Stimulated activated naive CD8-positive, alpha-beta T cell treated with anti-CD3 and anti-CD28 coated beads, Interleukin-15, amount 100 ng/mL, for 72 hours (primary cell): ENCODE data around the gene LRP6.
"Not testable (repeated sequence)": the region's sequence is repeated elsewhere in the genome, so short reads cannot be mapped to it uniquely, and the experiment has no call there.

Experiments
- ATAC-seq: fragments of 150-1000 bp; cut with Tn5 transposase; 2 replicates; pipeline ENCODE4 v1.10.0; 2021; ENCODE audit warnings: mild to moderate bottlenecking, moderate library complexity
- DNase-seq, 2 donors: peaks; one replicate each; pipeline ENCODE4 v3.0.0; 2021 to 2022
- H3K27ac Mint-ChIP-seq, 2 donors: one replicate each; pipeline ENCODE4 v1.8.0; 2022; ENCODE audit warnings: mild to moderate bottlenecking in 2 of 2, mixed read lengths in 2 of 2, moderate library complexity in 2 of 2
- H3K27me3 Mint-ChIP-seq: one replicate; pipeline ENCODE4 v1.8.0; 2022; ENCODE audit warnings: mixed read lengths
- H3K4me1 Mint-ChIP-seq: one replicate; pipeline ENCODE4 v1.8.0; 2022; ENCODE audit warnings: mild to moderate bottlenecking, mixed read lengths
- H3K4me3 Mint-ChIP-seq, 2 donors: one replicate each; pipeline ENCODE4 v1.8.0; 2022; ENCODE audit warnings: mild to moderate bottlenecking in 2 of 2, mixed read lengths in 2 of 2, moderate library complexity in 1 of 2
- H3K9me3 Mint-ChIP-seq, 2 donors: one replicate each; pipeline ENCODE4 v1.8.0; 2022; ENCODE audit warnings: mixed read lengths in 2 of 2

Gene LRP6

DNA sequence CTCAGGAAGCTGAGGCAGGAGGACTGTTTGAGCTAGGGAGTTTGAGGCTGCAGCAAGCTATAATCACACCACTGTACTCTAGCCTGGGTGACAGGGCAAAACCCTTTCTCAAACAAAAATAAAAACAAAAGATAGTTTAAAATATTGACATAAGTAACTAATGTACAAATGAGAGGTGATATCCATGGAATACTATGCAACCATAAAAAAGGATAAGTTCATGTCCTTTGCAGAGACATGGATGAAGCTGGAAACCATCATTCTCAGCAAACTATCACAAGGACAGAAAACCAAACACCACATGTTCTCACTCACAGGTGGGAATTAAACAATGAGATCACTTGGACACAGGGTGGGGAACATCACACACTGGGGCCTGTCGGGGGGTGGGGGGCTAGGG is 122.3 kb downstream of the LRP6 start:
- H3K27ac Mint-ChIP-seq, ATAC-seq: not testable (repeated sequence)

DNA sequence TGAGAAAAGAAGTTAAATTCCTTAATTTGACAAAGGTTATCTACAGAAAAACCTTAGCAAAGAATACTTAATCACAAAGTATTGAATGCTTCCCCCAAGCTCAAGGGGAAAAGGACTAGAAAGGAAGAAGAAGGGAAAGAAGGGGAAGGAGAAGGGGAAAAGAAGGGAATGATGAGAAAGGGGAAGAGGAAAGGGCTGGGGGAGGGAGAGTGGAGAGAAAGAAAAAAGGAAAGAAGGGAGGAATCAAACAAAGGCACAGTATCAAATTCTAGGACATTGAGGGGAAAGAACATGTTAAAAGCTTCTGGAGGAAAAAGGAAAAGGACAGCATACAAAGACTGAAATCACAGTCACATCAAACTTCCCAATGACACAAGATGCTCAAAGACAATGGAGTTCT is 125.8 kb downstream of the LRP6 start:
- peak overlapping the region in 1 of 2 donors; percentile 4 for H3K27ac Mint-ChIP-seq
- no peaks in the 10 kb centered on the region for H3K4me1 Mint-ChIP-seq
- DNase-seq (no peak), ATAC-seq (no peak)
- no peaks in the 10 kb centered on the region for H3K9me3 Mint-ChIP-seq
- H3K27me3 Mint-ChIP-seq = no peaks in the 10 kb centered on the region
- no peak overlapping the region for H3K4me3 Mint-ChIP-seq

More for the DNA sequence above, 122.3 kb downstream of the LRP6 start:
- not testable (repeated sequence) for H3K4me3 Mint-ChIP-seq, H3K4me1 Mint-ChIP-seq, H3K27me3 Mint-ChIP-seq, H3K9me3 Mint-ChIP-seq, DNase-seq

DNA sequence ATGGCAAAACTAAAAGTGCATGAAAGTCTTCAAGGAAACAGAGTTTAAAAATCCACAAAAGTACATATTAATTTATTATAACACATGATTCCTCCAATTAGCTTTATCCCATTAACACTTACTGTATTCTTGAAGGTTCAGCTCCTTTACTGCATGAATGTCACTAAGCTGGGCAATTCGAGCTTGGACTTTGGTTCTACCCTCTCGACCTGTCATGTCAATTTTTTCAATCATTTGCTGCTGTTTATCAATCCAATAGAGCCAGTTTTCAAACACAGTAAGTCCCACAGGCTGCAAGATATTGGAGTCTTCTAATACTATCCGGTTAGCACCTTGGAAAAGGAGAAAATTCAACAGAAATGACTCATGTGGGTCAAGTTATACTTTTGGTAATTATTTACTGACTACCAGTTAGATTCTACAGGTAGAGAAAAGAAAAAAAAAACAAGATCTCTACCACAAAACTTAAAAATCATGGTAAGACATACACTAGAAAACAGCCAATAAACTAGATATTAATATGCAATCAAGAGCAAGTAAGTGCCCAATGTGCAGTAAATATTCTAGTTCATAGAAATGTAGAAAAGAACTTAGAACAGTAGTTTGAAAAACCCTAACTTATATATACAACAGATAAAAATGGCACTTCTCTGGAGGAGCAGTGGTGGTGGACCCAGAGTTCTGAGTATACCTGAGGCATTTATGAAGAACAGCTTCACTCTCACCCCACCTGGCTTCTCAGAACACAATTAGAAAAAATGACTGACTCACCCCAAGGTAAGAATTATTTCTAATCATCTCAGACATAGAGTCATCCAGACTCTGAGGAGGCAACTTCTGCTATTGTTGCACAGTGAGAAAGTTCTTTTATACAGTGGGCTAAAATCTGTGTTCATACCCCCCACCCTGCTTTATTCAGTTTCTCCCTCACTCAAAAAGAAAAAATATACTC is 128.4 kb downstream of the LRP6 start:
- ATAC-seq (no peak), DNase-seq (no peak)
- Mint-ChIP-seq H3K4me1 (no peaks in the 10 kb centered on the region), H3K27ac (no peak overlapping the region), H3K9me3 (no peaks in the 10 kb centered on the region), H3K27me3 (no peaks in the 10 kb centered on the region), H3K4me3 (no peak overlapping the region)

DNA sequence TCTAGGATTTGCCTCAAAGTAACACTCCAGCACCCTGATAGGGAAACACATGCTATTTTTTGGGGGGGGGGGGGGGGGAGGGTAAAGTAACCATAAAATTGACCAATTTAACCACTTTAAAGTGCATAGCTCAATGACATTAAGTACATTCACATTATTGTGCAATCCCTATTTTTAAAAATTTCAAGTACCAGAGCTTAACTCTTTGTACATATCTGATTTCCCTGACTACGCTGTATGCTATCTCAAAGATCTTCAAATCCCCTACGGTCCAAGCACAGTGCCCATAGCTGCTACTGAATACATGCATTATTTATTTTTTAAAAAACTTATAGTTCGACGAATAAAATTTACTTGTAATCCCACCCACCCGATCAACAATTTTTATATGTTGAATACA is 133.1 kb downstream of the LRP6 start:
- H3K27me3 Mint-ChIP-seq = no peaks in the 10 kb centered on the region
- H3K4me3 Mint-ChIP-seq = no peak overlapping the region
- H3K4me1 Mint-ChIP-seq = no peaks in the 10 kb centered on the region
- H3K9me3 Mint-ChIP-seq = no peaks in the 10 kb centered on the region
- ATAC-seq (no peak), DNase-seq (no peak)
- H3K27ac Mint-ChIP-seq = no peak overlapping the region

DNA sequence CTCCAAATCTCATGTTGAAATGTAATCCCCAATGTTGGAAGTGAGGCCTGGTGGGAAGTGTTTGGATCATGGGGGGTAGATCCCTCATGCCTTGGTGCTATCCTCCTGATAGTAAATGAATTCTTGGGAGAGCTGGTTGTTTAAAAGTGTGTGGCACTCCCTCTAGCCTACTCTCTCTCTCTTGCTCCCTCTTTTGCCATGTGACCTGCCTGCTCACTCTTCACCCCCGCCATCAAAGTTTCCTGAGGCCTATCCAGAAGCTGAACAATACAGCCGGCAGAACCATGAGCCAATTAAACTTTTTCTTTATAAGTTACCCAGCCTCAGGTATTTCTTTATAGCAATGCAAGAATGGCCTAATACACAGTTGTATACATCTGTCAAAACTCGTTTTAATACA is 133.6 kb downstream of the LRP6 start:
- DNase-seq = no peak
- Mint-ChIP-seq H3K4me3 (no peak overlapping the region), H3K27me3 (no peaks in the 10 kb centered on the region), H3K9me3 (no peaks in the 10 kb centered on the region), H3K27ac (no peak overlapping the region), H3K4me1 (no peaks in the 10 kb centered on the region)
- ATAC-seq = no peak

DNA sequence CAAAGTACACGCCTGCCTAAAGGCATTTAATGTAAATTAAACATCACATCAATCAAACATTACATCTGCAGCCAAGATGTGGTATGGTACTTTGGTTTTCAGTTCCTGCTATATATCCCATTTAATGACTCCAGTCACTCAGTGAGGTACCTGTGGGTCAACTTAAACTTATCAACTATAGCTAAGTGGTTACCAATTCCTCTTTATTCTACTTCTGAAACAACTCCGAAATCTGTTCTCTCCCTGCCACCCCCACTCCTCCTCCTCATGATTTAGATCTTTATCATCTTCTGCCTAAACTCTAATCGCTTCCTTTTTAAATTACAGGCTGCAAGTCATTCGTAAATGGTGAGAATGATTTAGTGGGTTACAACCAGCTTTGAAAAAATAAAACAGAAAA is 138.2 kb downstream of the LRP6 start:
- ATAC-seq = no peak
- no peak overlapping the region for H3K27ac Mint-ChIP-seq

DNA sequence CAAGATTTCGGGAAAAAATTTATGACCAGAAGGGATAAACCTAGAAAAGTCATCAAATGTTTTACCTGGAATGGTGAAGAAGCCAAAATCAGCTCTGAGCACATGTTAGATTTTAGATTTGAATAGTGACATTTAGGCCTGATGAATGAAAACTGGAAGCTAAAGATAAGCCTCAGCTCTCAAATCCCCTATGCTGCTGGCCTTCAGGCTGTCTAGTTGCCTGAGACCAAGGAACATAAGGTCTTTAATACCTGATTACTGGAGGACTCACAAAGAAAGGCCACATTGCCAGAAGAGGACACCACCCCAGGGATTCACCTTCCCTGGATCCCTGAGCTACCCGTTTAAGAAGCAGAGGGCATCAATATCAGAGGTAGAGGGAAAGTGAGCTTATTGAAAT is 139.5 kb downstream of the LRP6 start:
- no peak for DNase-seq
- Mint-ChIP-seq H3K4me3 (no peak overlapping the region), H3K9me3 (no peaks in the 10 kb centered on the region), H3K27me3 (no peaks in the 10 kb centered on the region), H3K4me1 (no peaks in the 10 kb centered on the region), H3K27ac (no peak overlapping the region)
- no peak for ATAC-seq

More for the DNA sequence above, 138.2 kb downstream of the LRP6 start:
- no peaks in the 10 kb centered on the region for H3K27me3 Mint-ChIP-seq
- no peak overlapping the region for H3K4me3 Mint-ChIP-seq
- no peaks in the 10 kb centered on the region for H3K9me3 Mint-ChIP-seq
- H3K4me1 Mint-ChIP-seq = no peaks in the 10 kb centered on the region
- DNase-seq = no peak

DNA sequence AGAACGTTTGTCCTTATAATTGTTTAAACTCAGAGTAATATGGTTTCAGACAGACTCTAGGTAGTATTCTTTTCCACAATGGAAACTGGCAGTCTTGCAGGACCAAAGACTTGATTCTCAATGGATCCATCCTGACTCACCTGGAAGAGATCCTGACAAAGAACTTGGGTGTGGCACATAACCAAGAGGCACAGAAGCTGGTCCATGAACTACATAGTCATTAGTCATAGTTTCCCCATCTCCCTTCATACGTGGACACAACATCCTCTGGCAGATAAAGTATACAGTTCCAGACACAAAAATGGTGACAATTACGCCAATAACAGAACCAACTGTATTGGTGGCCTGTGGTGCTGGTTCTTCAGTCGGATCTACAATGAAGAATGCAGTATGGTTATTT is 140.3 kb downstream of the LRP6 start:
- Mint-ChIP-seq H3K9me3 (no peaks in the 10 kb centered on the region), H3K4me3 (no peak overlapping the region), H3K27ac (no peak overlapping the region), H3K4me1 (no peaks in the 10 kb centered on the region), H3K27me3 (no peaks in the 10 kb centered on the region)
- ATAC-seq (no peak), DNase-seq (no peak)

DNA sequence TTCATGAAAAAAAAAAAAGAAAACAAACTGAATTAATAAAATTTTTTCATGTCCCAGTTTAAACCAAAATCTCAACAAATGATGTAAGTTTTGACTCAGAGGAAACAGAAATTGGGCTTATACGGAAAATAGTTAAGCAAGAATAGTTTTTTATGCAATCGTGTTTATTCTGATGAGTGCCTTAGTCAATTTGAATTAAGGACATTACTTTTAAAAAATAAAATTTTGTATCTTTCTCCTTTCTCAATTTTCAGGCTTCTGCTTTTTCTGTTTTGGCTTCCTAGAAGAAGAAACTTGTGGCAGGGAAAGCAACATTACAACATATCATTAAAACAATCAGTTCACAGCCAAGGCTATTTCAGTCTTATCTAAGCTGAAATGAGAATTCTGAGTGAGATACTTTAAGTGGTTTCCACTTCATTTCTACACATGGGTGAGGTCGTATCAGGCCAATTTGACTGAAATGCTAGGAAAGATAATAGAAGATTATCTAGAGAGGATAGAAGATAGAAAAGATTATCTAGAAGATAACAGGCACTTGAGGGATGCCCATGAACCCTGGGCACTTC is 143.7 kb downstream of the LRP6 start:
- H3K9me3 Mint-ChIP-seq = no peaks in the 10 kb centered on the region
- no peaks in the 10 kb centered on the region for H3K4me1 Mint-ChIP-seq
- H3K4me3 Mint-ChIP-seq = no peak overlapping the region
- H3K27me3 Mint-ChIP-seq = no peaks in the 10 kb centered on the region
- DNase-seq = no peak
- ATAC-seq = no peak
- H3K27ac Mint-ChIP-seq = no peak overlapping the region

DNA sequence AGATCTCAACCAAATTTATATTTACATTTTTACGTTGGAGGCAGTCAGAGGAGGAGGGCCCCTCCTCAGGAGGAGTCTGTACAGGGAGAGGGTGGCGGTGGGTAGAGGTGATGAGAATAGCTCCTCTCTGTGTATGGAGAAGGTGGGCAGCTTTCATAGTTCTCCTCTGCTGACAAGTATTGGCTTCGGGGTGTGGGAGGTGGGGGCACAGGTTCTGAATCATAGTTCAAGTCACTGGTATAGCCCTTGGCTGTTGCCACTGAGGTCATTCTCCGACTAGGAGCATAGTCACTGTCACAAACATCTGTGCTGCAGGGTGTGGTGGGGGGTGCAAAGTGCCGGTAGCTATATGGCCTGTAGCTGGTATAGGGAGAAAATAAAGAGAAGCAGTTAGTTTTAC is 145.8 kb downstream of the LRP6 start:
- DNase-seq (no peak), ATAC-seq (no peak)
- no peak overlapping the region for H3K4me3 Mint-ChIP-seq
- H3K27ac Mint-ChIP-seq = no peak overlapping the region
- H3K27me3 Mint-ChIP-seq = no peaks in the 10 kb centered on the region
- no peaks in the 10 kb centered on the region for H3K9me3 Mint-ChIP-seq
- no peaks in the 10 kb centered on the region for H3K4me1 Mint-ChIP-seq

DNA sequence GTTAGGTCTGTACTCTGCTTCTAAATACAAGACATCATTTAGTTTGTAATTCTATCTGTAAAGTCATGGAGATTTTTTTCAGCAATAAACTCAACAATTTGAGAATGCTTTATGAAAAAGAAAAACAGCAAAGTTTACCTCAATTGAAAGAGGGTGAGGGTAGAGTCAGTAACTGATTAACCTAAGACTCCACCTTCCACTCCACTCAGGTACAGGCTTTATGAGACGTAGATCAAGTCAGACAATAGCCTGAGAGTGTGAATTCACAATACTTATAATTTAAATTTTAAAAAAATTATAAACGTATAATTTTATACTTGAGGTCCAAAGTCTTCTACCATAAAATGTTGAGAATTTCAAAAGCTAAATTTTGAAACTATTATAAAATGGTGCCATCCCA is 150.2 kb downstream of the LRP6 start:
- DNase-seq = no peak
- ATAC-seq = no peak
- Mint-ChIP-seq H3K9me3 (no peaks in the 10 kb centered on the region), H3K4me1 (no peaks in the 10 kb centered on the region), H3K27ac (no peak overlapping the region), H3K4me3 (no peak overlapping the region), H3K27me3 (no peaks in the 10 kb centered on the region)

DNA sequence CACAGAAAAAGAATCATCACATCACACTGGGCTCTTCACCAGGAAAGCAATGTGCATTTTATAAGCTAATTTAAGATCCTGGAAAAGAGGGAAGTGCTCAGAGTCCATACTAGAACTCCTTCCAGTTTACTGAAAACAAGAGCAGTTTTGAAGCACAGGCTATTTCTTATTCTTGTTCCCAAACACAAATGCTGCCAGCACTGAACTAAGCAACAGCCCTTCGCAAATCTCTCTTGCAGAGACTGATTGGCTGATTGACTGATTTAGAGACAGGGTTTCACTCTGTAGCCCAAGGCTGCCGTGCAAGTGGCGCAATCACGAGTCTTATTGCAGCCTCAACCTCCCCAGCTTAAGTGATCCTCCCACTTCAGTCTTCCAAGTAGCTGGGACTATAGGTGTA is 151.3 kb downstream of the LRP6 start:
- DNase-seq (no peak), ATAC-seq (no peak)
- H3K27ac Mint-ChIP-seq = no peak overlapping the region
- H3K9me3 Mint-ChIP-seq = no peaks in the 10 kb centered on the region
- H3K4me1 Mint-ChIP-seq = no peaks in the 10 kb centered on the region
- no peak overlapping the region for H3K4me3 Mint-ChIP-seq
- H3K27me3 Mint-ChIP-seq = no peaks in the 10 kb centered on the region

DNA sequence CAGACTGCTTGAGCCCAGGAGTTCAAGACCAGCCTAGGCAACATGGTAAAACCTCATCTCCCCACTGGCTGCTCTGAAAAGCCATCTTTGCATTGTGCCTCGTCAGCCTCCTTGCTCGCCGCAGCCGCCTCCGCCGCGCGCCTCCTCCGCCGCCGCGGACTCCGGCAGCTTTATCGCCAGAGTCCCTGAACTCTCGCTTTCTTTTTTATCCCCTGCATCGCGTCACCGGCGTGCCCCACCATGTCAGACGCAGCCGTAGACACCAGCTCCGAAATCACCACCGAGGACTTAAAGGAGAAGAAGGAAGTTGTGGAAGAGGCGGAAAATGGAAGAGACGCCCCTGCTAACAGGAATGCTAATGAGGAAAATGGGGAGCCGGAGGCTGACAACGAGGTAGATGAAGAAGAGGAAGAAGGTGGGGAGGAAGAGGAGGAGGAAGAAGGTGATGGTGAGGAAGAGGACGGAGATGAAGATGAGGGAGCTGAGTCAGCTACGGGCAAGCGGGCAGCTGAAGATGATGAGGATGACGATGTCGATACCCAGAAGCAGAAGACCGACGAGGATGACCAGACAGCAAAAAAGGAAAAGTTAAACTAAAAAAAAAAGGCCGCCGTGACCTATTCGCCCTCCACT is 155.8 kb downstream of the LRP6 start:
- not testable (repeated sequence) for ATAC-seq, H3K27me3 Mint-ChIP-seq, H3K4me1 Mint-ChIP-seq
- peak overlapping the region in 1 of 2 donors; percentile 43 for H3K4me3 Mint-ChIP-seq
- peak overlapping the region in 1 of 2 donors; percentile 68 for H3K27ac Mint-ChIP-seq
- peak; percentile 17 to 36 for DNase-seq
- peaks cover 21 to 24% of the 10 kb centered on the region in 2 donors for H3K9me3 Mint-ChIP-seq

DNA sequence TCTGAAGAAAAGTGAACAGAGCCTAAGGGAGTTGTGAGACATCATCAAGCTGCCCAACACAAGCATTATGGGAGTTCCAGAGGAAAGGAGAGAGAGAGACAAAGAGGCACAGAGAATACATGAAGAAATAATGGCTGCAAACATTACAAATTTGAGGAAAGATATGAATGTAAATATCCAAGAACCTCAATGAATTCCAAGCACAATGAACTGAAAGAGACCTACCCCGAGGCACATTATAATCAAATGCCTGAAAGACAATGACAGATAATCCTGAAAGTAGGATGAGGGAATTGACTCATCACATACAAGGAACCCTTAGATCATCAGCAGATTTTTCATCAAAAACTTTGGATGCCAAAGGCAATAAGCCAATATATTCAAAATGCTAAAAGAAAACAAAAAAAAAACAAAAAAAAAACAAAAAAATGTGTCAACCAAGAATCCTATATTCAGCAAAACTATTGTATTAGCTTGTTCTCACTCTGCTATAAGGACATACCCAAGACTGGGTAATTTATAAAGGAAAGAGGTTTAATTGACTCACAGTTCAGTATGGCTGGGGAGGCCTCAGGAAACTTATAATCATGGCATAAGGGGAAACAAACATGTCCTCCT is 158.3 kb downstream of the LRP6 start:
- ATAC-seq = no peak
- no peaks in the 10 kb centered on the region for H3K27me3 Mint-ChIP-seq
- no peak overlapping the region for H3K4me3 Mint-ChIP-seq
- peaks cover 27 to 33% of the 10 kb centered on the region in 2 donors for H3K9me3 Mint-ChIP-seq
- H3K4me1 Mint-ChIP-seq = no peaks in the 10 kb centered on the region
- no peak for DNase-seq
- H3K27ac Mint-ChIP-seq = no peak overlapping the region

DNA sequence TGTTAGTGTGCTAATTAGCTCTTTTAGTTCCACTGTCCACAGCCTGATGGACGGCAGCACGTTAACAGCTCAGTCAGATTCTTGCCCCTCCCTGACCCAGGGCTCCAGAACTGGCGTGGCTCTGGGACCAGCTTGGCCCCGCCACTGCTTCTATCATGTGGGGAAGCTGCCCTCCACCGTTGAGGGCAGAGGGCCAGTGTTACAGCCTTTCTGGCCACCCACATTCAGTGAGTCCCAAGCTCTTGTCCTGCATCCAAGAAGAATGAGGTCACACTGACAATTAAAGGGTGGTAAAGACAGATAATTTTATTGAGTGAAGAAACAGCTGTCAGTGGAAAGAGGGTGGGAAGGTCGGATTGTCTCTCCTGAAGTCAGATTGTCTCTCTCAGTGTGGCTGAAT is 159.2 kb downstream of the LRP6 start:
- no peak for ATAC-seq
- Mint-ChIP-seq H3K27me3 (no peaks in the 10 kb centered on the region), H3K4me3 (no peak overlapping the region), H3K27ac (peak overlapping the region in 1 of 2 donors; percentile 50), H3K4me1 (no peaks in the 10 kb centered on the region), H3K9me3 (peaks cover 27 to 39% of the 10 kb centered on the region in 2 donors)
- no peak for DNase-seq

DNA sequence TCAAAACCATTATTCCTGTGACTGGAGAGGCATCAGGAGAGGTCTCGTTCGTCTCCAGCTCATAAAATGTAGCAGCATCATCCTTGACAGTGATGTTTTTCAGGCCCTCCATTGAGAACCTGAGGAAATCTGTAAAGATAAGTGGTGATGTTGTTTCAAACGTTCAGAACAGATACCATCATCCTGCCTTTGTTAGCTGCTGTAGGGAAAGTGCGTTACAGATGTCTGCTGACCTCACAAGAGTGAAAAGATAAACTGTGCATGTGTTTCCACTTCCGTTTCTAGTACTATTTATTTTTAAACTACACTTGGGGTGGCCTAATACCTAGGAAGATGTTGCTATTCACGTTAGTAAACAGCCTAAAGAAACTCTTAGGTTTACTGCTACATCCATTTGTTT is 167.7 kb downstream of the LRP6 start:
- Mint-ChIP-seq H3K27ac (no peak overlapping the region), H3K4me1 (no peaks in the 10 kb centered on the region), H3K9me3 (peaks cover under 1 to 10% of the 10 kb centered on the region in 2 donors), H3K4me3 (no peak overlapping the region), H3K27me3 (no peaks in the 10 kb centered on the region)
- no peak for ATAC-seq
- DNase-seq = no peak
